Measurements from ENCODE around the gene FSTL4. TPM values are rescaled to one million over a fixed set of nuclear protein-coding genes. Genes with fewer than 3 reads are reported as not detected.

Gene FSTL4
- polyA plus RNA-seq, 1 donor (not counting 4 experiments of a cell fraction or from before 2014, with no cell fraction given), result 1.7 TPM

GRCh38 chr5:133260715-133261114, 351.6 kb downstream of the FSTL4 start:
- Histone ChIP-seq H2AFZ (ENCODE audit: control insufficient read depth, low read length) (no peak overlapping the region), H3K9ac (ENCODE audit: control insufficient read depth, extremely low read depth, insufficient read depth, low read length) (no peak overlapping the region), H3K9me3 (ENCODE audit: control insufficient read depth, low read depth, low read length) (no peaks in the 10 kb centered on the region), H3K79me2 (ENCODE audit: control insufficient read depth, insufficient read depth, low read length) (no peaks in the 10 kb centered on the region), H3K4me3 (ENCODE audit: control insufficient read depth in 2 of 3, extremely low read depth in 1 of 3, insufficient read depth in 2 of 3, low read depth in 1 of 3, low read length in 3 of 3) (no peak overlapping the region), H3K27me3 (ENCODE audit: control insufficient read depth, extremely low read depth, insufficient read depth, low read length) (peaks cover 12% of the 10 kb centered on the region), H3K4me1 (ENCODE audit: control insufficient read depth, extremely low read depth, insufficient read depth, low read length) (no peaks in the 10 kb centered on the region), H3K4me2 (ENCODE audit: control insufficient read depth, extremely low read depth, insufficient read depth, low read depth, low read length) (no peak overlapping the region), H3K27ac (ENCODE audit: control insufficient read depth, insufficient read depth, low read length) (no peak overlapping the region), H4K20me1 (ENCODE audit: control insufficient read depth, extremely low read depth, insufficient read depth, low read length) (no peaks in the 10 kb centered on the region), H3K9me1 (ENCODE audit: control insufficient read depth, extremely low read depth, insufficient read depth, low read length) (no peaks in the 10 kb centered on the region), H3K36me3 (ENCODE audit: control insufficient read depth in 2 of 2, extremely low read depth in 1 of 2, insufficient read depth in 2 of 2, low read length in 2 of 2) (no peaks in the 10 kb centered on the region)
- DNase-seq (ENCODE audit: low read depth, low spot score) (no peak), FAIRE-seq (no peak)
- peak in 1 of 3 experiments; percentile 57 for TF ChIP-seq CTCF (optimal IDR thresholded peaks at IDR 0.05 in 1 of 3, IDR thresholded peaks at IDR 0.05 in 1 of 3, conservative IDR thresholded peaks at IDR 0.05 in 1 of 3; ENCODE audit: extremely low read depth in 1 of 3, insufficient read depth in 2 of 3, low read length in 3 of 3)
- no peak for TF ChIP-seq EZH2 (IDR thresholded peaks at IDR 0.05; ENCODE audit: low read length)
- dilution Hi-C loops (cut with MboI; ENCODE audit: extremely low pct_ligation_motif_present, low sequenced_read_pairs), result no loop called here

- H3K79me2 ChIP-seq (ENCODE audit: control insufficient read depth, insufficient read depth, low read length), result no peaks in the 10 kb centered on the region
- DNase-seq (ENCODE audit: low read depth, low spot score) (no peak), FAIRE-seq (no peak)
- H3K36me3 ChIP-seq (ENCODE audit: control insufficient read depth in 2 of 2, extremely low read depth in 1 of 2, insufficient read depth in 2 of 2, low read length in 2 of 2), result no peaks in the 10 kb centered on the region
- dilution Hi-C loops (cut with MboI; ENCODE audit: extremely low pct_ligation_motif_present, low sequenced_read_pairs), result no loop called here
- H3K9ac ChIP-seq (ENCODE audit: control insufficient read depth, extremely low read depth, insufficient read depth, low read length), result no peak overlapping the region
- peaks cover 7% of the 10 kb centered on the region for H3K27me3 ChIP-seq (ENCODE audit: control insufficient read depth, extremely low read depth, insufficient read depth, low read length)
- H3K9me3 ChIP-seq (ENCODE audit: control insufficient read depth, low read depth, low read length), result no peaks in the 10 kb centered on the region
- H2AFZ ChIP-seq (ENCODE audit: control insufficient read depth, low read length), result no peak overlapping the region
- H4K20me1 ChIP-seq (ENCODE audit: control insufficient read depth, extremely low read depth, insufficient read depth, low read length), result no peaks in the 10 kb centered on the region
- TF ChIP-seq CTCF (optimal IDR thresholded peaks at IDR 0.05 in 1 of 3, IDR thresholded peaks at IDR 0.05 in 1 of 3, conservative IDR thresholded peaks at IDR 0.05 in 1 of 3; ENCODE audit: extremely low read depth in 1 of 3, insufficient read depth in 2 of 3, low read length in 3 of 3), result no peak
- TF ChIP-seq EZH2 (IDR thresholded peaks at IDR 0.05; ENCODE audit: low read length), result no peak
- H3K4me3 ChIP-seq (ENCODE audit: control insufficient read depth in 2 of 3, extremely low read depth in 1 of 3, insufficient read depth in 2 of 3, low read depth in 1 of 3, low read length in 3 of 3), result no peak overlapping the region
- H3K4me1 ChIP-seq (ENCODE audit: control insufficient read depth, extremely low read depth, insufficient read depth, low read length), result no peaks in the 10 kb centered on the region
- no peaks in the 10 kb centered on the region for H3K9me1 ChIP-seq (ENCODE audit: control insufficient read depth, extremely low read depth, insufficient read depth, low read length)
- H3K4me2 ChIP-seq (ENCODE audit: control insufficient read depth, extremely low read depth, insufficient read depth, low read depth, low read length), result no peak overlapping the region
- H3K27ac ChIP-seq (ENCODE audit: control insufficient read depth, insufficient read depth, low read length), result no peak overlapping the region
Measured at GRCh38 chr5:133259199-133259997, 352.9 kb downstream of the FSTL4 start.

Measured in keratinocyte (primary cell).